OCI-LY1 (cell line): ENCODE results near the gene MRPL40.

ENCODE experiments used
- EZH2 ChIP-seq: fragments of 200-600 bp; sonication (generic), shearing (Covaris generic); IDR thresholded peaks from 2 replicates; pipeline ENCODE4 v1.8.0; 2017; ENCODE audit warnings: borderline replicate concordance, mixed run types, mild to moderate bottlenecking, antibody characterized with exemption, low read length, moderate library complexity, mixed read lengths
- TF ChIP-seq, protein P1 (sequence below): fragments of 200-600 bp; sonication (generic), shearing (Covaris generic); IDR thresholded peaks from 2 replicates; pipeline ENCODE4 v1.5.1; 2017; ENCODE audit warnings: mild to moderate bottlenecking, antibody characterized with exemption, low read length, moderate library complexity, mixed read lengths

GRCh38 chr22:19457828-19458428 is 25.6 kb downstream of the MRPL40 start:
- TF ChIP-seq EZH2, result no peak
- TF ChIP-seq, protein P1, sequence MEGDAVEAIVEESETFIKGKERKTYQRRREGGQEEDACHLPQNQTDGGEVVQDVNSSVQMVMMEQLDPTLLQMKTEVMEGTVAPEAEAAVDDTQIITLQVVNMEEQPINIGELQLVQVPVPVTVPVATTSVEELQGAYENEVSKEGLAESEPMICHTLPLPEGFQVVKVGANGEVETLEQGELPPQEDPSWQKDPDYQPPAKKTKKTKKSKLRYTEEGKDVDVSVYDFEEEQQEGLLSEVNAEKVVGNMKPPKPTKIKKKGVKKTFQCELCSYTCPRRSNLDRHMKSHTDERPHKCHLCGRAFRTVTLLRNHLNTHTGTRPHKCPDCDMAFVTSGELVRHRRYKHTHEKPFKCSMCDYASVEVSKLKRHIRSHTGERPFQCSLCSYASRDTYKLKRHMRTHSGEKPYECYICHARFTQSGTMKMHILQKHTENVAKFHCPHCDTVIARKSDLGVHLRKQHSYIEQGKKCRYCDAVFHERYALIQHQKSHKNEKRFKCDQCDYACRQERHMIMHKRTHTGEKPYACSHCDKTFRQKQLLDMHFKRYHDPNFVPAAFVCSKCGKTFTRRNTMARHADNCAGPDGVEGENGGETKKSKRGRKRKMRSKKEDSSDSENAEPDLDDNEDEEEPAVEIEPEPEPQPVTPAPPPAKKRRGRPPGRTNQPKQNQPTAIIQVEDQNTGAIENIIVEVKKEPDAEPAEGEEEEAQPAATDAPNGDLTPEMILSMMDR, result no peak
